NCI-H2171 treated with DMSO at 0.1 percent for 48 hours (cell line): ENCODE measurements around the gene ZNF282.

Experiments used
- DNase-seq: peaks from one replicate; lab custom pipeline; 2025; lab: John Stamatoyannopoulos, UW

Gene ZNF282

DNA sequence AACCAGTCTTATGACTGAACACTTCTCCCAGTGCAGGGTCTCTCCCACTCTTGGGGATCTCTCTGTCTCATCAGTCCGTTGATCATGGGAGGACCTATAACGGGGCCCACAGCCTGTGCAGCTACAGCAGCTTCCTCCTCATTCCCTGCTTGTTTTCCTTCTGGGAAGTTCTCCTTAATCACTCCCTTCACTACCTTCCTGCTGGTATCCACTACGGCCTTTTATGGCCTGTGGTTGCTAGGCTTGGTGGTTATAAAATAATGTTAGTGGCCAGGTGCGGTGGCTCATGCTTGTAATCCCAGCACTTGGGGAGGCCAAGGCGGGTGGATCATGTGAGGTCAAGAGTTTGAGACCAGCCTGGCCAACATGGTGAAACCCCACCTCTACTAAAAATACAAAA, 3.5 kb upstream of the ZNF282 start:
- no peak for DNase-seq

DNA sequence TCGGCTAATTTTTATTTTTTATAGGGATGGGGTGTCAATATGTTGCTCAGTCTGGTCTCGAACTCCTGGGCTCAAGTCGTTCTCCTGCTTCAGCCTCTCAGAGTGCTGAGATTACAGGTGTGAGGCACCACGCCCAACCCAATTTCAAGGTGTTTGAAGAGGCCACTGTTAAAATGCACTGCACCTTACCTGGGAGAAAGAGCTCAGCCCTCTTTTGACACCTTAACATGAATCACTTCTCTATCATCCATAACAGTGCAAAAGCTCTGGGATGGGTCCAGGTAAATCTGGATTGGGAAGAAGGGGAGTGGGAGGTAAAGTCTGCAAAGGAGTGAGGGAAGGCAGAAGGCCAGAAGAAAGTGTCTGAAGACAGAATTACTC, 557 bp upstream of the ZNF282 start:
- no peak for DNase-seq

DNA sequence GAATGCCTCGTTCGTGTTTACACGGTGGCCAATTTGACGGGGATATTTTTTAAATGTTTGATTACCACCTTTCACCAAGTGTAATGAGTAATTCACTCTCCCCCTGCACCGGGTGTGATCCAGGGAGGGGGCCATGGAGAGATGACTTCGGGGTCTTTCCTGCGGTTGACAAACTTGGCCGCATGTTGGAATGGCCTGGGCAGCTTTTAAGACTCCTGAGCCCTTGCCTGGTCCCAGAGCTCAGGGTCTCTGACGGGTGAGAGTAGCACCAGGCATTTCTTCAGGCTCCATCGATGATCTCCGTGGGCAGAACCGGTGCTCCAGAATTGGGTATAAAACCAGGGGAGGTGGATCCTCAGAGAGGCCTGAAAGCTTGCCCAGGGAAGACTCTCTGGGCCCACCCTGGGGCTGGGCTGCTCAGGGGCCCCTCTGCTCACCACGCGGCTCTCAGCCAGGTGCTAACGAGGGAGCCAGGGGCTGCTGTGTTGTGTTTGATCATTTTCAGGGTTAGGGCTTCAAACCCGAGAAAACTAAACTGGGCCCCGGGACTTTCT, 882 bp downstream of the ZNF282 start:
- no peak for DNase-seq

DNA sequence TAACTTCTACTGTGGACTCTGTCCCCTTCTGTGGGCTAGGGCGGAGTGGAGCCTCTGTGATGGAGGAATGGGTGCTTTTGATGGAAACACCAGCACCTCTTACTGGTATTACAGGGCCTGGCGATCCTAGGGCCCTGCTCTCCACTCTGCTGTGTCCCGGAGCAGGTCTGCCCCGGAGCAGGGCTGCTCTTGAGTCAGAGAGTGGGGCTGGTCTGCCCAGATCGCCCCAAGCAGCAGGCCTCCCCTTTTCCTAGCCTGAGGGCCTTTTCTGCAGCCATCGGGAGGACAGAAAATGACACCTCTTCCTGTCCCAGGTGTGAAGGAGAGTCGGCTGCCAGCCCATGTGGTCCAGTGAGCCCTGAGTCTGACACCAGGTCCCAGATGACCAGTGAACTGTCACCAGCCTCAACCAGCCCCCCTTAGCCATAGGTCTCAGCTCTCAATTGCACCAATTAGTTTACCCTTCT, 1.4 kb downstream of the ZNF282 start:
- DNase-seq, result no peak

DNA sequence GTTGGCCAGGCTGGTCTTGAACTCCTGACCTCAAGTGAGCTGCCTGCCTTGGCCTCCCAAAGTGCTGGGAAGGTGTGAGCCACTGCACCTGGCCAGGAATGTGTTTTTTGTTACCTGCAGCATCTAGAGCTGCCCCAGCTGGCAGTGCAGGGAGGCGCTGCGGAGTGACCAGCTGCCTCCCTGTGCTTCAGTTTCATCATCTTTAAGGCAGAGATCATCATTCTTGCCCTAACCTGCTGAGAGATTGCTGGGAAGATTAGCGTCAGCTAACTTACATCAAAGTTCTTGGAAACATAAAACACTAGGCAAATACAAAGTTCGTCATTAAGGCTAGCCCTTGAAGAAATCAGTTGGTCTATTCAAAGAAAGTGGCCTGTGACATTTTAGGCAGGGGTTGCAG, 2.3 kb downstream of the ZNF282 start:
- no peak for DNase-seq

DNA sequence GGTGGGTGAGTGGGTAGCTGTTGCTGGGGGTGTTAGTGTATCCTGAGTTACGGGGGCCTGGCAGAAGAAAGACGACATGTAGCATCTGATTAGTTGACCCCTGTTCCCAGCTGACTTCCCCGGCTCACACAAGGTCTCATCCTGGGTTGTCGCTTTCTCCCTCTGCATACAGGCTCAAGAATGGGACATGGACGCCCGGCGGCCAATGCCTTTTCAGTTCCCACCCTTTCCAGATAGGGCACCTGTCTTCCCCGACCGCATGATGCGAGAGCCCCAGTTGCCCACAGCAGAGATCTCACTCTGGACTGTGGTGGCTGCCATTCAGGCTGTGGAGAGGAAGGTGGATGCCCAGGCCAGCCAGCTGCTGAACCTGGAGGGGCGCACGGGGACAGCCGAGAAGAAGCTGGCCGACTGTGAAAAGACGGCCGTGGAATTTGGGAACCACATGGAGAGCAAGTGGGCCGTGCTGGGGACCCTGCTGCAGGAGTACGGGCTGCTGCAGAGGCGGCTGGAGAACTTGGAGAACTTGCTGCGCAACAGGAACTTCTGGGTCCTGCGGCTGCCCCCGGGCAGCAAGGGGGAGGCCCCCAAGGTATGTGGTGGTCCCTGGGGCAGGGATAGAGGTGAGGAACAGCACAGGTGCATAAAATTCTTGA, 2.9 kb downstream of the ZNF282 start:
- DNase-seq, result no peak

DNA sequence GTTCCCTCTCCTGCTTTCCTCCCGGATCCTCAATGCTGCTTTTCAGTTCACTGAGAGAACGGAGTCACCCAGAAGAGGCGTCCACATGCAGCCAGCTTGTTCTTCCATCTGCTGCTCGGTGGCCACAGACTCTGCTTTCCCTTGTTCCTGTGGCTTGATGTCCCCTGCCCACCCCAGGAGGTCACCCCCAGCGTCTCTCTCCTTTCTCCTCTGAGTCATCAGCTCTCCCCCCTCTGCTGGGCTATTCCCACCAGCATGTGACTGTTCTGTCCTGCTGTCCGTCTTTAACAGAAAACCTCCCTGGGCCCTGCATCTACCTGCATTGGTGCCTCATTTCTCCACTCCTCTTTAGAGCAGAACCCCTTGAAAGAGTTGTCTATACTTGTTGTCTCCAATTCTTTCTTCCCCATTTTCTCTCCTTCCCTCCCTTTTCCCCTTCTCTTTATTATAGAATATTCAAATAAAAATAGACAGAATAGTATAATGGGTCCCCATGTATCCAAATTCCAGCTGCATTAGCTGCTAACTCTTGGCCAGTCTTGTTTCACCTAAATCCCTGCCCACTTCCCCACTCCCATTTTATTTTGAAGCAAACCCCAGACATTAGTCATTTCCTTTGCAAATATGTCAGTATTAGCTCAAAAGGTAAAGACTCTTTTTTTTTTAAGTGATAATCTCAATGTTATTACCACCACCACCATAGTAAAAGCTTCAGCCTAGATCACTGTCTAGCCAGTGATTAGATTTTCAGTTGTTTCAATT, 4.1 kb downstream of the ZNF282 start:
- no peak for DNase-seq

DNA sequence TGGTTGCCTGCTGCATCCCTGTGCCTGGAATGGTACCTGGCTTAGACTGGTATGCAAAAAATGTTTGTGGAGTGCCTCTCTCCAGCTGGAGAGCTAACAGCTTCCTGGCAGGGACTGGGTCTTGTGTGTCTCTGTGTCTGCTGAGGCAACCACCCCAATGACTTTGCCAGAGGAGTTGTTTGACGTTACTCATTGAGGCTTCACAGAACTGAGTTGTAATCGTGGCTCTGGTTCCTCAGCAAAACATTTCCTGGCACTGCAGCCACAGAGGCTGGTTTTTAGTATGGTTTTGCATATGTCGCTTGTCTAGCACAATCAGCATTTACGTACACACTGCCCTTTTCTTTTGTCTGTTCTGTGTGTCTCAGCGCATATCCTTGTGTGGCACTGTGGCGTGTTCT, 7.5 kb downstream of the ZNF282 start:
- DNase-seq, result no peak

DNA sequence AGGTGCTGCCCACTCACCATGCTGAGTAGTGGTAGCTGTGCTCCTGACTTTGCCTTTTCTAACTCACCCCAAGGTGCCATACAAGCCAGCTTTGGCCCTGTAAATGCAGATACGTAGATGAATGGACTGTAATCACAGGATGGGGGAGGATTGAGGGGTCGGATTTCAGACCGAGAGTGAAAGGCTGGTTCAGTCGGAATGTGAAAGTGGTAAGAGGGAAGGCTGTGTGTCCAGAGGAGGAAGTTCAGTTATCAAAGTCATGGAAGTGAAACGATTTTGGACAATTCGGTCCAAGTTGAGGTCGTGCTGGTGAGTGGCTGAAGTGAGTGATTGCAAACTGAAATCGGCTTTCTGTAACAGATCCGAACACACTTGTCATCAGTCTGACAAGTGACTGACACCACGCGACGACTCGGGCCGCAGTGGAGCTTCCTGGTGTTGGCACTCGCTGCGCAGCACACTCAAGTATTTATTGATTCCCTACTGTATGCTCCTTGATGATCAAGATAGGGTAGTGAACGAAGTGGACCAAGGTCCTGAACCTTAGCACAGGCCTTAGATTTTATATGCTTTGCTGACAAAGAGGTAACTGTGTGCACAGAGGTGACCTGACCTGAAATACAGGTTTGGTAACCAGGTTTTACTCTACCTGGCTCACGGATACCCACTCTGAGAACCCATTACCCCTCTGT, 10.5 kb downstream of the ZNF282 start:
- DNase-seq, result no peak

DNA sequence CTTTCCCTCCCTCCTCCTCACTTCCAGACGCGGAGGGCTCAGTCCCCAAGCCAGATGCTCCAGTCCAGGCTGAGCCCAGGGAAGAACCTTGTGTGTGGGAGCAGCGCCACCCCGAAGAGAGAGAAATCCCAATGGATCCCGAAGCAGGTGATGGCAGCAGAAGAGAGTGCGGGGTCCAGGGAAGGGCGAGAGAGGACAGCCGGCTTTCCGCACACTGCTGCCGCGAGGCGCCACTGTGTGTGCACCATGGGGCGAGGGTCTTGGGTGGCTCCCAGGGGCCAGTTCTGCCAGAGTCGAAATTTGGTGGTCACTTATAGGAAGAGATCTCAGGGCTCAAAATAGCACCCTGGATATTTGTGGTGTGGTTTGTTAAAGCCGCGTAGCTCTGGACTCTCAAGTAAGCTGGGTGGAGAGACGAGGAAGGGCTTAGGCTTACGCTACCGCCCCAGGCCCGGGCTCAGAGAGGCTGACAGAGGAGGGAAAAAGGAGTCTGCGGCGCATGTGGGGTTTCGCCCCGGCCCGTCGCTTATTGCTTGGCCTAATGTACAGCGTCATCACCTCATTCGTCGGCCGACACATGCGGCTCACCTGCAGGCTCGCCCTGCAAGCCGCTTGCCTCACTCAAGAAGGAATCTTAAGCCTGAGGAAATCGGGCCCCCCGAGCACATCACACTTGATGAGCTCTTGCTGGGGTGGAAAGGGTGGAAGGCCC, 12.1 kb downstream of the ZNF282 start:
- no peak for DNase-seq

DNA sequence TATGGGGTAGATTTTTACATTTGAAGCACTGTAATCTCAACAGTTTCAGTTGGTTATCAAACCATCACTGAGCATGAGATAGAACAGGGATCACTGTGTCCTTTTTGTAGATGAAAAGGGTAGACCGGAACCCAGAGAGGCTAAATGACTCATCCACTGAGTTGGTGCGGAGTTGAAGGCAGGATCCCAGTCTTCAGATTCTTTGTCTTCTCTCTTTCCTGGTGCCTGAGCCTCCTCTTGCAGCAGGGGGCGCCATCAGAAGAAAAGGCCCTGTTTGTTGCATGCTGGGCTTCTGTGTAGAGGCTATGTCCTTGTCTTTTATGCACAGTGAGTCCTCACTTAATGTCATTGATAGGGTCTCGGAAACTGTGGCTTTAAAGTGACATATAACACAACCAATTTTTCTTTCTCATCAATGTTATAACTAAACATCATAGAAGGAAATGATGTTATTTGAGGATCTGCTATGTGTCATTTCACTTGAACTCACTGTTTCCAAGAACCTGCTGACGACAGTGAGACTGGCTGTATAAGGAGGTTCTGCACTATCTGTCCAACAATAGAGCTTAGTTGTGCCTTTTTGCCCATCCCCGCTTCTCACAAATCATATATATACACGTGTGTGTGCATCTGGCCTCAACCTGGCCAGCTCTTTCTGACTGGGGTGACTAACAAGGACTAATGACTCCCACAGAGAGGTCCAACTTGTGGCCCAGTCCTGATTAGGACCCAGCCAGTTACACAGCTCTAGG, 14.3 kb downstream of the ZNF282 start:
- DNase-seq, result no peak

DNA sequence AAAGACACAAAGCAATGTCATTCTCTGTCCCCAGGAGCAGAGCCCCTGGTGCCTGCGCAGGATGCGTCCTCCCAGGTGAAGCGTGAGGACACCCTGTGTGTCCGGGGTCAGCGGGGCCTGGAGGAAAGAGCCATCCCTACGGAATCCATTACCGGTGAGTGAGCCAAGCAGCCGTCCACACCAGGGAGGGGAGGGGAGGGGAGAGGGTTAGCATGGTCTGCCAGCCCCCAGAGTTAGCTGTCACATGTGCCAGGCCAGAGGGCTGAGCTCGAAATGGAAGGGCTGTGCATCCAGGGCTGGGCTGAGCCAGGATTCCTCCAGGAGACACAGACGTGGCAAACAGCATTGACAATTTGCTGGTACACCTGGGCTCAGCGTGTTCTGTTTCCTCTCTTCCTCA, 15.2 kb downstream of the ZNF282 start:
- no peak for DNase-seq

DNA sequence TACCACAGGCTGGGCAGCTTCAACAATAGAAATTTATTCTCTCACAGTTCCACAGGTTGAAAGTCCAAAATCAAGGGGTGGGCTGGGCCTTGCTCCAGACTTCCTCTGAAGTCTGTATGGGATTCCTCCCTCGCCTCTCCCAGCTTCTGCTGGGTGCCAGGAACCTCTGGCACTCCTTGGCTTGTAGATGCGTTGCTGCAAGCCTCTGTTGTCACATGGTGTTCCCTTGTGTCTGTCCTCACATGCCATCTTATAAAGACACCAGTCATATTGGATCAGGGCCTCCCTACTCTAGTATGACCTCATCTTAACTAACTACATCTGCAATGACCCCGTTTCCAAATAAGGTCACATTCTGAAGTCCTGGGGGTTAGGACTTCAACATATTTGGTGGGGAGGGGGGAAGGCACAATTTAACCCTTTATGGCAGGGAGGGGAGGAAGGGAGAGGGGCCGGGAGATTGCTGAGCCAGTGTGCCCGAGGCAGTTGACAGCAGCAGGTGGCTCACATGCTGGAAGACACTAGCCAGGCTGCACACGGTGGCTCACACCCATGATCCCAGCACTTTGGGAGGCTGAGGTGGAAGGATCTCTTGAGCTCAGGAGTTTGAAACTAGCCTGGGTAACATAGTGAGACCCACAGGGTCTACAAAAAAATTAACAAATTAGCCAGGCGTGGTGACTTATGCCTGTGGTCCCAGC, 18.8 kb downstream of the ZNF282 start:
- no peak for DNase-seq

DNA sequence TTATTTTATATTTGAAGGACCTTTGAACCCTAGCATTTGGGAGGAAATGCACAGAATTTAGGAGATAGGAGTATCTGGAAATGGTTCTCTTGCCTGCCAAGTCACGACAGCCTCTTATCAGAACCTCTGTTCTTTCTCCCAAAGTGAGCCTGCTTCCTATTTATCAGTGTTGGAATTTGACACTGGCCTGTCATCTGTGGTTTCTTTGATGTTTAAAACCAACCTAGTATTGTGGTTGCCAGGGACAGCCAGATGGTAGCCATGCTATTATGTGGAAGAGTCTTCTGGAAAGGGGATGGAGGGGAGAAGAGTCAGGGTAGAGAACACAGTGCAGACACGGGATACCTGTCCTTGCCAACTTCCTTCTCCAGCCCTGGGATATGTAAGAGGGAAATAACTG, 21.1 kb downstream of the ZNF282 start:
- no peak for DNase-seq

DNA sequence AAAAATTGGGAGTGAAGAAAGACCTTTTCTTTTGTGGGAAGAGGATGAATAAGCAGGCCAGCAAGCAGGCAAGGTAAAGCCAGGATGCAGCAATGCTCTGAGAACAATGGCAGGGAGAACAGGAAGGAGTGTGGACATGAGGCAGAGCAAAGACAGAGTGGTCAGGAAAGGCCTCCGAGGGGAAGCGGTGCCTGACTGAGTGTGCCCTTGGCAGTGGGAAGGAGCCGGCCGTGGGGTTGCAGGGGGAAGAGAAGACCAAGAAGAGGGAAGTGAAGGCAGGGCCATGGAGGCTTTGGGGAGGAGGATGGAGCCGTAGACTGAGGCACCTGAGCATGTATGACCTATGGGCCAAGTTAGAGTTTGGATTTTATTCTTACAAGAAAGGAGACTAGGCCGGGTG, 22.2 kb downstream of the ZNF282 start:
- no peak for DNase-seq

DNA sequence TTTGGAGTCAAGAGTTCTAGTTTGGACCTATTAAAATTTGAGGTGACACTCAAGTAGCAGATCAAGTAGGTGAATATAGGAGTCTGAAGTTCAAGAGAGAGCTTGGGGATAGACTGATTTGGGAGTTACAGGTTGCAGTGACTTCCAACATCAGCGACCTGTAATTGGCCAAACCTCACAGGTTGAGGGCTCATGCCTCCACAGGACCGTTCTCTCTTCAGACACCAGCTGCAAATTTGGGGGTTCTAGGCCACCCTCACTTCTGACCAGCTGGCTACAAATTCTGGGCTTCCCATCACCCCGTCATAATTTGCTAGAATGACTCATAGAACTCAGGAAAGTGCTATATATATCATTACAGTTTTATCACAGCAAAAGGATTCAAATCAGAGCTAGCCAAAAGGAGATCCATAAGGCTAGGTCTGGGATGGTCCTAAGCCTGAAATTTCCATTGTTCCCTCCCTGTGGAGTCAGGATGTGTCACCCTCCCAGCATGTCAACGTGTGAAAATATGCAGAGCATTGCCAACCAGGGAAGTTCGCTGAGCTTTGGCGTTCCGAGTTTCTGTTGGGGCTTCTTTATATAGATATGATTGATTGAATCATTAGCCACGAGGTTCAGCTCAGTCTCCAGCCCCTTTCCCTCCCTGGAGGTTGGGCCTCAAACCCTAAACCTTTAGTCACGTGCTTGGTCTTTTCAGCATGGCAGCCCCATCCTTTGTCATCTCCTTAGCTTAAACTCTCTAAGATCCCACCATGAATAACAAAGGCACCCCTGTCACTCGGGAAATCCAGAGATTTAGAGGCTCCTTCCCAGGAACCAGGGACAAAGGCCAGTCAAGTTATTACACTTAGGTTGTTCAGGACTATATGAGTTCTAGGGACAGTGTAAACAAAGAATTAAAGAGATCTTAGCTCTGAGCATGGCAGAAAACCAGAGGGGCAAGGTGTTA, 23.4 kb downstream of the ZNF282 start:
- no peak for DNase-seq

DNA sequence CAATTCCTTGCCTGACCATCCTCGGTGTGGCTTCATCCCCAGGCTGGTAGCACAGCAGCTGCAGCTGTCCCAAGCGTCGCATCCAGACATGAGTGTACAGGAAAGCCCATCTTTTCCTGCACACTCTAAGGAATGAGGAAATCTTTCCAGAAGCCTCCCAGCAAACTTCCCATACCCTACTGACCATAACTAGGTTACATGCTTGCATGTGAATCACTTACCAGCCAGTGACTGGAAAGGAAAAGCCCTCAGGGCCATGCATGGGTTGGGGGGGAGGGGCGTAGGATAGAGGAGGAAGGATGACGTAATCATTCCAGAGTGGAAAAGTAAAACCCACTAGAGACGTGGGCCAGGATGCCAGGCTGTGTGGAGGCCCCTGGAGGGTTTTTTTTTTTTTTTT, 25.2 kb downstream of the ZNF282 start:
- DNase-seq, result no peak

DNA sequence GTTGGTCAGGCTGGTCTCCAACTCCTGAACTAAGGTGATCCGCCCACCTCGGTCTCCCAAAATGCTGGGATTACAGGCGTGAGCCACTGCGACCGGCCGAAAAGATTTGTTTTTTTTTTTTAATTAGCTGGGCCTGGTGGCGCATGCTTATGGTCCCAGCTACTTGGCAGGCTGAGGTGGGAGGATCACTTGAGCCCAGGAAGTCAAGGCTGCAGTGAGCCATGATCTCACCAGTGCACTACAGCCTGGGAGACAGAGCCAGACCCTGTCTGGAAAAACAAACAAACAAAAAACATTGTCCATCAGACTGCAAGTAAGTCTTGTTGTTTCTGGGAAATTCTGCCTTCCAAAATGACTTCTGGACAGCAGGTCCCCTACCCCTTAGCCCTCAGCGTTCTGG, 27.8 kb downstream of the ZNF282 start:
- no peak for DNase-seq

DNA sequence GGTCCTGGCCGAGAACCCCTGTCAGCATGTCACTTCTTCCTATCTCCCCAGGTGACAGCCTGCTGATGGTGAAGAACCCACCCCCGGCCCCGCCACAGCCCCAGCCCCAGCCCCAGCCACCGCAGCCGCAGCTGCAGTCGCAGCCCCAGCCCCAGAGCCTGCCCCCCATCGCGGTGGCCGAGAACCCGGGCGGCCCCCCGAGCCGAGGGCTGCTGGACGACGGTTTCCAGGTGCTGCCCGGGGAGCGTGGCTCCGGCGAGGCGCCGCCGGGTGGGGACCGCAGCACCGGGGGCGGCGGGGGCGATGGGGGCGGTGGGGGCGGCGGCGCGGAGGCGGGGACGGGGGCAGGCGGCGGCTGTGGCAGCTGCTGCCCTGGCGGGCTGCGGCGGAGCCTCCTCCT, 28.4 kb downstream of the ZNF282 start:
- DNase-seq, result no peak

DNA sequence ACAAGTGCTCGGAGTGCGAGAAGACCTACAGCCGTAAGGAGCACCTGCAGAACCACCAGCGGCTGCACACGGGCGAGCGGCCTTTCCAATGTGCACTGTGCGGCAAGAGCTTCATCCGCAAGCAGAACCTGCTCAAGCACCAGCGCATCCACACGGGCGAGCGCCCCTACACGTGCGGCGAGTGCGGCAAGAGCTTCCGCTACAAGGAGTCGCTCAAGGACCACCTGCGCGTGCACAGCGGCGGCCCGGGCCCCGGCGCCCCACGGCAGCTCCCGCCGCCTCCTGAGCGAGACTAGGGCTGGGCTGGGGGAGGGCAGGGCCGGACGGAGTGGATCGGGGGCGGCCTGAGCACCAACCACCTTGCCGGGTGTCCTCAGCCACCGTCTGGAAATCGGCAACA, 29.0 kb downstream of the ZNF282 start:
- no peak for DNase-seq
